ENCODE measurements around the gene PIP5KL1. TPM values are rescaled to one million over a fixed set of nuclear protein-coding genes. Genes with fewer than 3 reads are reported as not detected.

The PIP5KL1 gene
- total RNA-seq, 1 experiment from 2014 or later = 3.9 TPM

DNA sequence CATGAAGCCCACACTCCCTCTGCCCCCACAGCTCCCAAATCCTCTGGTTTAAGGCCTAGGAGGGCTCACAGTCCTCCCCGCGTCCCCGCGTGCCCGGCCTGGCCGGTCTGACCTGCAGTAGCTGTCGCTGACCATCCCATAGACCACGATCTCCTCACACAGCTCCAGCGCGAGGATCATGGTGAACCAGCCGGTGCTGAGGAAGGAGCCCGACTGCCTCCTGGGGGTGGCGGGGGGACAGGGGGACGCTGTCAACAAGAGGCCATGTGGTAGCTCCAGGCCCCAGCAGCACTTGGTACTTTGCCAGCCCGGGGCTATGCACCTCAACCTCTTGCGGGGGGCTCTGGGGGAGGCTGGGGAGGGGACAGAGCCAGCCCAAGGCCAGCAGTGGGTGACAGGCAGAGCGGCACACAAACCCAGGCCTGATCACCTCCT lies 20.7 kb downstream of the PIP5KL1 start:
- no peaks in the 10 kb centered on the region for H3K9me3 ChIP-seq (ENCODE audit: low read depth, low read length, poor library complexity, severe bottlenecking)
- intact Hi-C loops (cut with micrococcal nuclease; ENCODE audit: unreplicated experiment) = no loop called here
- H3K27me3 ChIP-seq (replicated peaks; ENCODE audit: insufficient read depth, low read depth, low read length, poor library complexity) = no peaks in the 10 kb centered on the region
- no peaks in the 10 kb centered on the region for H3K36me3 ChIP-seq (ENCODE audit: insufficient read depth, low read length, poor library complexity, severe bottlenecking)
- H3K4me3 ChIP-seq (ENCODE audit: low read depth, low read length, poor library complexity, severe bottlenecking) = no peak overlapping the region
- ChIA-PET POLR2A (ENCODE audit: low non-redundant PET) (no interaction called here), CTCF (no interaction called here)
- no peak overlapping the region for H3K27ac ChIP-seq (ENCODE audit: low read depth, low read length, poor library complexity, severe bottlenecking)
- DNase-seq (ENCODE audit: low spot score) = no peak
- no TSS peak for BruUV-seq (replicated peaks)
- H3K4me1 ChIP-seq (ENCODE audit: insufficient read depth, low read length, poor library complexity, severe bottlenecking) = no peaks in the 10 kb centered on the region
- no peak for TF ChIP-seq EZH2 (IDR thresholded peaks at IDR 0.05; ENCODE audit: borderline replicate concordance, low read depth, low read length, poor library complexity, severe bottlenecking)
- TF ChIP-seq, protein P1, sequence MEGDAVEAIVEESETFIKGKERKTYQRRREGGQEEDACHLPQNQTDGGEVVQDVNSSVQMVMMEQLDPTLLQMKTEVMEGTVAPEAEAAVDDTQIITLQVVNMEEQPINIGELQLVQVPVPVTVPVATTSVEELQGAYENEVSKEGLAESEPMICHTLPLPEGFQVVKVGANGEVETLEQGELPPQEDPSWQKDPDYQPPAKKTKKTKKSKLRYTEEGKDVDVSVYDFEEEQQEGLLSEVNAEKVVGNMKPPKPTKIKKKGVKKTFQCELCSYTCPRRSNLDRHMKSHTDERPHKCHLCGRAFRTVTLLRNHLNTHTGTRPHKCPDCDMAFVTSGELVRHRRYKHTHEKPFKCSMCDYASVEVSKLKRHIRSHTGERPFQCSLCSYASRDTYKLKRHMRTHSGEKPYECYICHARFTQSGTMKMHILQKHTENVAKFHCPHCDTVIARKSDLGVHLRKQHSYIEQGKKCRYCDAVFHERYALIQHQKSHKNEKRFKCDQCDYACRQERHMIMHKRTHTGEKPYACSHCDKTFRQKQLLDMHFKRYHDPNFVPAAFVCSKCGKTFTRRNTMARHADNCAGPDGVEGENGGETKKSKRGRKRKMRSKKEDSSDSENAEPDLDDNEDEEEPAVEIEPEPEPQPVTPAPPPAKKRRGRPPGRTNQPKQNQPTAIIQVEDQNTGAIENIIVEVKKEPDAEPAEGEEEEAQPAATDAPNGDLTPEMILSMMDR (conservative IDR thresholded peaks at IDR 0.05; ENCODE audit: low read depth, low read length) = no peak

DNA sequence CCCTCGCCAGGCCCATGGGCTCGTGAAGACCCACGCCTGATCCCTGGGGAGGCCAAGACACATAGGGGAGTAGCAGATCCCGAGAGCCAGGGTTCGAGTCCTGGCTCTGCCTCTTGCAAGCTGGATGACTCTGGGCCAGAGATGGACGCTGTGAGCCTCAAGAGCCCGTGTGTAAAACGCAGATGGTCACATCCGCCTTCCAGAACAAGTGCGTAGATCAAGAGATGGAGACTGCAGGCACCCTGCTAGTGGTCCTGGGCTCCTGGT lies 22.0 kb downstream of the PIP5KL1 start:
- Histone ChIP-seq H3K27me3 (replicated peaks; ENCODE audit: insufficient read depth, low read depth, low read length, poor library complexity) (no peaks in the 10 kb centered on the region), H3K27ac (ENCODE audit: low read depth, low read length, poor library complexity, severe bottlenecking) (no peak overlapping the region), H3K4me3 (ENCODE audit: low read depth, low read length, poor library complexity, severe bottlenecking) (no peak overlapping the region), H3K4me1 (ENCODE audit: insufficient read depth, low read length, poor library complexity, severe bottlenecking) (no peaks in the 10 kb centered on the region), H3K36me3 (ENCODE audit: insufficient read depth, low read length, poor library complexity, severe bottlenecking) (no peaks in the 10 kb centered on the region), H3K9me3 (ENCODE audit: low read depth, low read length, poor library complexity, severe bottlenecking) (no peaks in the 10 kb centered on the region)
- no peak for DNase-seq (ENCODE audit: low spot score)
- ChIA-PET POLR2A (ENCODE audit: low non-redundant PET) (no interaction called here), CTCF (no interaction called here)
- intact Hi-C loops (cut with micrococcal nuclease; ENCODE audit: unreplicated experiment) = no loop called here
- no peak for TF ChIP-seq EZH2 (IDR thresholded peaks at IDR 0.05; ENCODE audit: borderline replicate concordance, low read depth, low read length, poor library complexity, severe bottlenecking)
- TF ChIP-seq, protein P1 (conservative IDR thresholded peaks at IDR 0.05; ENCODE audit: low read depth, low read length) = no peak
- no TSS peak for BruUV-seq (replicated peaks)

DNA sequence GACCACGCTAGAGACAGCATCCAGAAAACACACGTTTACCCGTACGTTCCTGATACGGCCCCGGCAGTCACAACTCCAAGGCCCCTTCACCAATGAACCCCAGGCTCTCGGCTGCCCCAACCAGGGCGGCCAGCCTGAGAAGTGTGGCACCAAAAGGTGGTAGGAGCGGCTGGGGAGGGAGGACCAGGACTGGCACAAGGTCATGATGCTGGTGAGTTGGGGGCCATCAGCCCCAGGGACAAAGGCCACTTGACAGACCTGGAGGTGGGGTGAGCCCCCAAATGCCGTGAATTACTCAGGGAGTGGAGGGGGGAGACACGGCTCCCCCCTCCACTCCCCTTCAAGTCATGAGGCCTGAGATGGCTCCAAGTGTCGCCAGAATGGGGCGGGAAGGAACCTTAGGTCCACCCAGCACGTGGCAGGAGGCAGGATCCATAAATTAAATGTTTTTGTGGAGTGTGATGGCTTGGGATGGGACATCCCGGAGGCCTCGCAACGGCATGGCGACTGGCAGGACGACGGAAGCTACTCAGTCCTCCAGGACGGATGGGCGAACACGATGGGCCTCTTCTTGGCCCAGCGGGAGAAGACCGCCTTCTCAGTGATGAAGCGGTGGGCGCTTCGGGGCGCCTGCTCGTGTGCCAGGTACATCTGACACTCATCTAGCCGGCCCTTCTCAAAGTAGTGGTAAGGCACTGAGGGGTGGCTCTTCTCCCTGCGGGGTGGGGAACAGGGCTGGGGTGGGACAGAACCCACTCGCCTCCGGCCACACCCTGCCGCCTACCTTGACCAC lies 22.5 kb downstream of the PIP5KL1 start:
- no peak for DNase-seq (ENCODE audit: low spot score)
- no TSS peak for BruUV-seq (replicated peaks)
- TF ChIP-seq EZH2 (IDR thresholded peaks at IDR 0.05; ENCODE audit: borderline replicate concordance, low read depth, low read length, poor library complexity, severe bottlenecking) = no peak
- TF ChIP-seq, protein P1 (conservative IDR thresholded peaks at IDR 0.05; ENCODE audit: low read depth, low read length) = no peak
- no peaks in the 10 kb centered on the region for H3K9me3 ChIP-seq (ENCODE audit: low read depth, low read length, poor library complexity, severe bottlenecking)
- H3K36me3 ChIP-seq (ENCODE audit: insufficient read depth, low read length, poor library complexity, severe bottlenecking) = no peaks in the 10 kb centered on the region
- H3K27me3 ChIP-seq (replicated peaks; ENCODE audit: insufficient read depth, low read depth, low read length, poor library complexity) = no peaks in the 10 kb centered on the region
- ChIA-PET POLR2A (ENCODE audit: low non-redundant PET) (no interaction called here), CTCF (no interaction called here)
- no peak overlapping the region for H3K4me3 ChIP-seq (ENCODE audit: low read depth, low read length, poor library complexity, severe bottlenecking)
- no peaks in the 10 kb centered on the region for H3K4me1 ChIP-seq (ENCODE audit: insufficient read depth, low read length, poor library complexity, severe bottlenecking)
- intact Hi-C loops (cut with micrococcal nuclease; ENCODE audit: unreplicated experiment) = no loop called here
- no peak overlapping the region for H3K27ac ChIP-seq (ENCODE audit: low read depth, low read length, poor library complexity, severe bottlenecking)

Data from A673 (cell line).